HCT116 (cell line): ENCODE measurements around the gene RPL29. TPM values are rescaled to one million over a fixed set of nuclear protein-coding genes. Genes with fewer than 3 reads are reported as not detected.
A peak's percentile ranks its signal among the peaks of the same experiment; 100 is the strongest.

Experiments
- ATAC-seq: fragments of 200-7000 bp; cut with Tn5 transposase; 2 replicates; pipeline ENCODE4 v1.9.1; 2020; ENCODE audit warnings: mild to moderate bottlenecking, moderate library complexity
- BruUV-seq: library from RNA; stranded (reverse); fragments of 400-500 nt; replicated peaks from 2 replicates; lab custom pipeline; 2021; lab: Mats Ljungman, UMichigan
- CTCF ChIA-PET: fragments of 300-600 bp; sonication (Branson Sonifier 250); formaldehyde crosslinking; loops from one replicate; lab custom pipeline; 2021; ENCODE audit warnings: antibody characterized with exemption; lab: Charles Lee
- POLR2A ChIA-PET: fragments of 300-600, 350-600 bp; sonication (Branson Sonifier 250); formaldehyde crosslinking; loops from one replicate; lab custom pipeline; 2021; ENCODE audit warnings: antibody characterized with exemption; lab: Charles Lee
- RAD21 ChIA-PET, 2 experiments: fragments of 300-600 bp; sonication (Branson Sonifier 250); formaldehyde crosslinking; loops; one replicate each; lab custom pipeline; 2023; ENCODE audit warnings: low total read pairs in 2 of 2; ENCODE audit not compliant: uncharacterized antibody in 2 of 2, unreplicated experiment in 2 of 2, low non-redundant PET in 1 of 2; lab: Charles Lee
- DNase-seq: peaks from one replicate; pipeline ENCODE4 v3.0.0-alpha.2; 2010; ENCODE audit warnings: low read depth, low spot score
- H2AFZ ChIP-seq: fragments of 200-600 bp; shearing (Covaris generic), sonication (generic); 2 replicates; pipeline ENCODE4 v1.6.1; 2017; ENCODE audit warnings: low read depth, mixed run types, mixed read lengths, antibody characterized with exemption, low read length; ENCODE audit not compliant: poor library complexity, severe bottlenecking
- H3K27ac ChIP-seq: 2 replicates; pipeline ENCODE4 v1.5.1; 2012; ENCODE audit warnings: low read depth, low read length
- H3K27me3 ChIP-seq: fragments of 200-600 bp; sonication (generic); 2 replicates; pipeline ENCODE4 v1.6.1; 2016; ENCODE audit warnings: mixed run types, low read length, mixed read lengths; ENCODE audit not compliant: insufficient read depth
- H3K36me3 ChIP-seq, 2 experiments: fragments of 200-500 bp in 1 of 2; fragments of 200-600 bp in 1 of 2; sonication (Bioruptor generic) in 1 of 2; sonication (generic) in 1 of 2; 2 replicates each; pipeline versions ENCODE4 v1.5.1 to v1.6.1; 2014 to 2016; ENCODE audit warnings: low read length in 2 of 2, inconsistent platforms in 1 of 2, mixed read lengths in 1 of 2, mixed run types in 1 of 2; ENCODE audit not compliant: insufficient read depth in 2 of 2, control insufficient read depth in 1 of 2
- H3K4me1 ChIP-seq, 2 experiments: fragments of 200-600 bp in 1 of 2; sonication (generic) in 1 of 2; 2 replicates each; pipeline versions ENCODE4 v1.5.1 to v1.6.1; 2012 to 2017; ENCODE audit warnings: low read length in 2 of 2, inconsistent platforms in 1 of 2, mild to moderate bottlenecking in 1 of 2, mixed read lengths in 1 of 2, mixed run types in 1 of 2, moderate library complexity in 1 of 2; ENCODE audit not compliant: insufficient read depth in 2 of 2, control insufficient read depth in 1 of 2
- H3K4me2 ChIP-seq: fragments of 200-600 bp; sonication (generic); 2 replicates; pipeline ENCODE4 v1.6.1; 2017; ENCODE audit warnings: mixed run types, low read length, mixed read lengths
- H3K4me3 ChIP-seq, 2 experiments: fragments of 200-600 bp in 1 of 2; sonication (generic) in 1 of 2; replicated peaks in 1 of 2; 2 replicates each; pipeline ENCODE4 v1.5.1; 2011 to 2016; ENCODE audit warnings: low read length in 2 of 2, control low read depth in 1 of 2, low read depth in 1 of 2, mild to moderate bottlenecking in 1 of 2, mixed read lengths in 1 of 2, mixed run types in 1 of 2
- H3K79me2 ChIP-seq: fragments of 200-600 bp; sonication (generic); 2 replicates; pipeline ENCODE4 v1.6.1; 2017; ENCODE audit warnings: mild to moderate bottlenecking, mixed run types, low read length, moderate library complexity, mixed read lengths; ENCODE audit not compliant: insufficient read depth
- H3K9ac ChIP-seq: fragments of 200-600 bp; sonication (generic); 2 replicates; pipeline ENCODE4 v1.6.1; 2016; ENCODE audit warnings: low read length, mixed read lengths
- H3K9me2 ChIP-seq: fragments of 200-600 bp; sonication (generic), shearing (Covaris generic); 2 replicates; pipeline ENCODE4 v1.6.1; 2017; ENCODE audit warnings: mixed run types, mild to moderate bottlenecking, moderate library complexity; ENCODE audit not compliant: insufficient read depth
- H3K9me3 ChIP-seq, 2 experiments: fragments of 200-500 bp in 1 of 2; fragments of 200-600 bp in 1 of 2; sonication (Bioruptor generic) in 1 of 2; sonication (generic) in 1 of 2; 2 replicates each; pipeline ENCODE4 v1.6.1; 2014 to 2017; ENCODE audit warnings: low read length in 2 of 2, mixed read lengths in 2 of 2, inconsistent platforms in 1 of 2, low read depth in 1 of 2, mild to moderate bottlenecking in 1 of 2, mixed run types in 1 of 2, moderate library complexity in 1 of 2; ENCODE audit not compliant: control insufficient read depth in 1 of 2, insufficient read depth in 1 of 2
- H4K20me1 ChIP-seq: fragments of 200-600 bp; sonication (generic), shearing (Covaris generic); 2 replicates; pipeline ENCODE4 v1.6.1; 2017; ENCODE audit warnings: mixed run types, mild to moderate bottlenecking, moderate library complexity; ENCODE audit not compliant: insufficient read depth
- CBX3 ChIP-seq: IDR thresholded peaks from 2 replicates; pipeline ENCODE4 v1.6.1; 2012; ENCODE audit warnings: low read depth
- CEBPB ChIP-seq: IDR thresholded peaks from 2 replicates; pipeline ENCODE4 v1.6.1; 2012; ENCODE audit warnings: low read depth
- ELF1 ChIP-seq: IDR thresholded peaks from 2 replicates; pipeline ENCODE4 v1.6.1; 2012; ENCODE audit warnings: low read depth, borderline replicate concordance
- EZH2phosphoT487 ChIP-seq: fragments of 200-600 bp; IDR thresholded peaks from 2 replicates; pipeline ENCODE4 v1.6.1; 2018; ENCODE audit warnings: antibody characterized with exemption, borderline replicate concordance
- POLR2A ChIP-seq: IDR thresholded peaks from 2 replicates; pipeline ENCODE4 v1.7.0; 2011; ENCODE audit warnings: borderline replicate concordance; ENCODE audit not compliant: insufficient read depth, insufficient read length; ENCODE audit errors: extremely low read depth
- POLR2AphosphoS5 ChIP-seq: IDR thresholded peaks from 2 replicates; pipeline ENCODE4 v1.6.1; 2011; ENCODE audit warnings: mild to moderate bottlenecking, low read depth, low read length, moderate library complexity
- RAD21 ChIP-seq: IDR thresholded peaks from 2 replicates; pipeline ENCODE4 v1.6.1; 2012; ENCODE audit warnings: low read depth, mild to moderate bottlenecking
- SIN3A ChIP-seq: IDR thresholded peaks from 2 replicates; pipeline ENCODE4 v1.6.1; 2012; ENCODE audit warnings: low read depth
- SP1 ChIP-seq: IDR thresholded peaks from 2 replicates; pipeline ENCODE4 v1.6.1; 2012; ENCODE audit warnings: low read depth
- SRF ChIP-seq: IDR thresholded peaks from 2 replicates; pipeline ENCODE4 v1.6.1; 2012; ENCODE audit warnings: low read depth
- TCF7L2 ChIP-seq: IDR thresholded peaks from 2 replicates; pipeline ENCODE4 v1.7.0; 2011; ENCODE audit warnings: borderline replicate concordance, inconsistent platforms; ENCODE audit not compliant: insufficient read depth, insufficient read length; ENCODE audit errors: extremely low read depth
- YY1 ChIP-seq: IDR thresholded peaks from 2 replicates; pipeline ENCODE4 v1.6.1; 2011; ENCODE audit warnings: low read length, low read depth, moderate library complexity, mild to moderate bottlenecking; ENCODE audit not compliant: insufficient replicate concordance; ENCODE audit errors: extremely low read depth
- ZFX ChIP-seq: fragments of 450-650 bp; IDR thresholded peaks from 2 replicates; pipeline ENCODE4 v1.6.1; 2017
- intact Hi-C: fragments of 100-400 bp; cut with micrococcal nuclease; formaldehyde crosslinking; loops from 2 replicates; pipeline ENCODE4 v1.10.0; 2022
- total RNA-seq: library from RNA; stranded (reverse); gene quantifications from one replicate; pipeline ENCODE4 v1.2.1, GENCODE V29; 2021; ENCODE audit not compliant: unreplicated experiment
- TF ChIP-seq, protein P1 (sequence below): IDR thresholded peaks from 2 replicates; pipeline ENCODE4 v1.6.1; 2012
- TF ChIP-seq, protein P2 (sequence below): IDR thresholded peaks from 2 replicates; pipeline ENCODE4 v1.6.1; 2012; ENCODE audit warnings: low read depth
- TF ChIP-seq, protein P3 (sequence below): IDR thresholded peaks from 2 replicates; pipeline ENCODE4 v1.6.1; 2012
- TF ChIP-seq, protein P4 (sequence below), 3 experiments: fragments of 200-600 bp in 1 of 3; sonication (generic) in 1 of 3; IDR thresholded peaks in 2 of 3; conservative IDR thresholded peaks in 1 of 3; 2 replicates each; pipeline ENCODE4 v1.5.1; 2012 to 2017; ENCODE audit warnings: low read depth in 2 of 3, low read length in 2 of 3, antibody characterized with exemption in 1 of 3, borderline replicate concordance in 1 of 3, control low read depth in 1 of 3, mild to moderate bottlenecking in 1 of 3, mixed read lengths in 1 of 3, mixed run types in 1 of 3, moderate library complexity in 1 of 3; ENCODE audit not compliant: insufficient read depth in 1 of 3

Gene RPL29
- total RNA-seq, 1 experiment from 2014 or later = 1,880 TPM

DNA sequence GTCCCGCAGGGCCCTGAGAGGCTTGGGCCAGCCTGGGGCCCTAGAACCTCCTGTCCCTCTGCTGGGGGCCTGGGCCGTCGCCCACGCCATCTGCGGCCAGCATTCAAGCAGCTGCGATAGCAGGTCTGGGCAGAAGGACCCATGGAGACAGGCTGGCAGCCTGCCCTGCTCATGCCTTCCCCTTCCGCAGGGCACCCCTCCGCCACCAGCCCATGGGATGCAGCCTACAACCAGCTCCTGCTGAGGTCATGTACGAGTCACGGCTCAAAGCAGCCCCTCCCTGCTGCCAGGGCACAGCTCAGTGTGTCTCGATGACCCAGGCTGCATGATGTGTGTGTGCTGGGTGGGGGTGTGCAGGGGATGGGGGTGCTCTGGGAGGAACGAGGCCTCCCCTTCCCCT lies 32.9 kb upstream of the RPL29 start:
- Histone ChIP-seq H3K27me3 (no peaks in the 10 kb centered on the region), H3K4me3 (no peak overlapping the region), H3K4me1 (peaks cover 4 to 16% of the 10 kb centered on the region in 2 experiments), H3K9me2 (no peaks in the 10 kb centered on the region), H3K27ac (no peak overlapping the region), H3K4me2 (peak overlapping the region; percentile 5; the same call in 1 of the 2 replicates), H3K79me2 (no peaks in the 10 kb centered on the region), H3K36me3 (no peaks in the 10 kb centered on the region), H4K20me1 (no peaks in the 10 kb centered on the region), H2AFZ (no peak overlapping the region), H3K9ac (no peak overlapping the region), H3K9me3 (no peaks in the 10 kb centered on the region)
- ChIA-PET RAD21 (no interaction called here), POLR2A (no interaction called here), CTCF (interaction anchor here (1.0 to 2.8 kb wide), 2 partner anchors 12 to 24 kb away, joined by 4 to 7 read pairs; no protein-coding TSS in a partner anchor)
- intact Hi-C loops = no loop called here
- peak; percentile 43; the same call in 1 of the 2 replicates for ATAC-seq
- no TSS peak for BruUV-seq
- no peak for DNase-seq
- TF ChIP-seq, protein P1, sequence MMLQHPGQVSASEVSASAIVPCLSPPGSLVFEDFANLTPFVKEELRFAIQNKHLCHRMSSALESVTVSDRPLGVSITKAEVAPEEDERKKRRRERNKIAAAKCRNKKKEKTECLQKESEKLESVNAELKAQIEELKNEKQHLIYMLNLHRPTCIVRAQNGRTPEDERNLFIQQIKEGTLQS = no peak
- TF ChIP-seq YY1 = no peak
- no peak for TF ChIP-seq SIN3A
- TF ChIP-seq, protein P2, sequence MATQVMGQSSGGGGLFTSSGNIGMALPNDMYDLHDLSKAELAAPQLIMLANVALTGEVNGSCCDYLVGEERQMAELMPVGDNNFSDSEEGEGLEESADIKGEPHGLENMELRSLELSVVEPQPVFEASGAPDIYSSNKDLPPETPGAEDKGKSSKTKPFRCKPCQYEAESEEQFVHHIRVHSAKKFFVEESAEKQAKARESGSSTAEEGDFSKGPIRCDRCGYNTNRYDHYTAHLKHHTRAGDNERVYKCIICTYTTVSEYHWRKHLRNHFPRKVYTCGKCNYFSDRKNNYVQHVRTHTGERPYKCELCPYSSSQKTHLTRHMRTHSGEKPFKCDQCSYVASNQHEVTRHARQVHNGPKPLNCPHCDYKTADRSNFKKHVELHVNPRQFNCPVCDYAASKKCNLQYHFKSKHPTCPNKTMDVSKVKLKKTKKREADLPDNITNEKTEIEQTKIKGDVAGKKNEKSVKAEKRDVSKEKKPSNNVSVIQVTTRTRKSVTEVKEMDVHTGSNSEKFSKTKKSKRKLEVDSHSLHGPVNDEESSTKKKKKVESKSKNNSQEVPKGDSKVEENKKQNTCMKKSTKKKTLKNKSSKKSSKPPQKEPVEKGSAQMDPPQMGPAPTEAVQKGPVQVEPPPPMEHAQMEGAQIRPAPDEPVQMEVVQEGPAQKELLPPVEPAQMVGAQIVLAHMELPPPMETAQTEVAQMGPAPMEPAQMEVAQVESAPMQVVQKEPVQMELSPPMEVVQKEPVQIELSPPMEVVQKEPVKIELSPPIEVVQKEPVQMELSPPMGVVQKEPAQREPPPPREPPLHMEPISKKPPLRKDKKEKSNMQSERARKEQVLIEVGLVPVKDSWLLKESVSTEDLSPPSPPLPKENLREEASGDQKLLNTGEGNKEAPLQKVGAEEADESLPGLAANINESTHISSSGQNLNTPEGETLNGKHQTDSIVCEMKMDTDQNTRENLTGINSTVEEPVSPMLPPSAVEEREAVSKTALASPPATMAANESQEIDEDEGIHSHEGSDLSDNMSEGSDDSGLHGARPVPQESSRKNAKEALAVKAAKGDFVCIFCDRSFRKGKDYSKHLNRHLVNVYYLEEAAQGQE = no peak
- TF ChIP-seq POLR2AphosphoS5 = no peak
- TF ChIP-seq ZFX = no peak
- no peak for TF ChIP-seq TCF7L2
- TF ChIP-seq SRF = no peak
- TF ChIP-seq CEBPB = no peak
- no peak for TF ChIP-seq CBX3
- TF ChIP-seq, protein P3, sequence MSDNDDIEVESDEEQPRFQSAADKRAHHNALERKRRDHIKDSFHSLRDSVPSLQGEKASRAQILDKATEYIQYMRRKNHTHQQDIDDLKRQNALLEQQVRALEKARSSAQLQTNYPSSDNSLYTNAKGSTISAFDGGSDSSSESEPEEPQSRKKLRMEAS = no peak
- no peak for TF ChIP-seq POLR2A
- TF ChIP-seq, protein P4, sequence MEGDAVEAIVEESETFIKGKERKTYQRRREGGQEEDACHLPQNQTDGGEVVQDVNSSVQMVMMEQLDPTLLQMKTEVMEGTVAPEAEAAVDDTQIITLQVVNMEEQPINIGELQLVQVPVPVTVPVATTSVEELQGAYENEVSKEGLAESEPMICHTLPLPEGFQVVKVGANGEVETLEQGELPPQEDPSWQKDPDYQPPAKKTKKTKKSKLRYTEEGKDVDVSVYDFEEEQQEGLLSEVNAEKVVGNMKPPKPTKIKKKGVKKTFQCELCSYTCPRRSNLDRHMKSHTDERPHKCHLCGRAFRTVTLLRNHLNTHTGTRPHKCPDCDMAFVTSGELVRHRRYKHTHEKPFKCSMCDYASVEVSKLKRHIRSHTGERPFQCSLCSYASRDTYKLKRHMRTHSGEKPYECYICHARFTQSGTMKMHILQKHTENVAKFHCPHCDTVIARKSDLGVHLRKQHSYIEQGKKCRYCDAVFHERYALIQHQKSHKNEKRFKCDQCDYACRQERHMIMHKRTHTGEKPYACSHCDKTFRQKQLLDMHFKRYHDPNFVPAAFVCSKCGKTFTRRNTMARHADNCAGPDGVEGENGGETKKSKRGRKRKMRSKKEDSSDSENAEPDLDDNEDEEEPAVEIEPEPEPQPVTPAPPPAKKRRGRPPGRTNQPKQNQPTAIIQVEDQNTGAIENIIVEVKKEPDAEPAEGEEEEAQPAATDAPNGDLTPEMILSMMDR (IDR thresholded peaks at IDR 0.05 in 2 of 3, conservative IDR thresholded peaks at IDR 0.05 in 1 of 3; ENCODE audit: borderline replicate concordance in 1 of 3, insufficient read depth in 1 of 3, low read depth in 2 of 3, low read length in 2 of 3) = no peak
- no peak for TF ChIP-seq SP1
- TF ChIP-seq ELF1 = no peak
- no peak for TF ChIP-seq EZH2phosphoT487
- TF ChIP-seq RAD21 = no peak
